Endothelial cell of umbilical vein (primary cell): Measurements from ENCODE around the gene CD2BP2. TPM values are rescaled to one million over a fixed set of nuclear protein-coding genes. Genes with fewer than 3 reads are reported as not detected.

Source experiments
- BruUV-seq: library from RNA; stranded (reverse); fragments of 400-500 nt; replicated peaks from 2 replicates; lab custom pipeline; 2021; lab: Mats Ljungman, UMichigan
- CTCF ChIA-PET: fragments of 300-600, 350-600 bp; sonication (Branson Sonifier 250); formaldehyde crosslinking; loops from one replicate; lab custom pipeline; 2021; ENCODE audit warnings: antibody characterized with exemption, inconsistent platforms; lab: Charles Lee
- POLR2A ChIA-PET: fragments of 300-600, 350-600 bp; sonication (Branson Sonifier 250); formaldehyde crosslinking; loops from one replicate; lab custom pipeline; 2021; ENCODE audit warnings: antibody characterized with exemption, inconsistent platforms; lab: Charles Lee
- DNase-seq: peaks from one replicate; pipeline ENCODE4 v3.0.0-alpha.2; 2011; ENCODE audit warnings: low read depth, low spot score
- FAIRE-seq: peaks from 2 replicates; lab custom pipeline; 2011; peaks lifted over from hg19 to GRCh38; lab: Jason Lieb, UNC
- H2AFZ ChIP-seq: 2 replicates; pipeline ENCODE4 v1.6.0; 2012; ENCODE audit warnings: low read depth, low read length, control low read depth, inconsistent platforms
- H3K27ac ChIP-seq: 2 replicates; pipeline ENCODE4 v1.5.1; 2011; ENCODE audit warnings: low read depth, mild to moderate bottlenecking, control low read depth, low read length, moderate library complexity; ENCODE audit not compliant: insufficient read depth
- H3K27me3 ChIP-seq, 2 experiments: 2 replicates each; pipeline versions ENCODE4 v1.6.0 to v1.6.1; 2011; ENCODE audit warnings: low read length in 2 of 2, mixed read lengths in 1 of 2; ENCODE audit not compliant: control insufficient read depth in 2 of 2, insufficient read depth in 2 of 2
- H3K36me3 ChIP-seq, 2 experiments: 2 replicates in 1 of 2; 3 replicates in 1 of 2; pipeline ENCODE4 v1.5.1; 2011; ENCODE audit warnings: low read length in 2 of 2, mild to moderate bottlenecking in 1 of 2, moderate library complexity in 1 of 2; ENCODE audit not compliant: control insufficient read depth in 2 of 2, insufficient read depth in 2 of 2; ENCODE audit errors: extremely low read depth in 1 of 2
- H3K4me1 ChIP-seq: 3 replicates; pipeline ENCODE4 v1.5.1; 2011; ENCODE audit warnings: mild to moderate bottlenecking, low read length; ENCODE audit not compliant: control insufficient read depth, insufficient read depth; ENCODE audit errors: extremely low read depth
- H3K4me2 ChIP-seq: 2 replicates; pipeline ENCODE4 v1.6.1; 2011; ENCODE audit warnings: low read length, control low read depth, mixed read lengths; ENCODE audit not compliant: insufficient read depth
- H3K4me3 ChIP-seq, 3 experiments: fragments of 200-600 bp in 1 of 3; sonication (generic), shearing (Covaris generic) in 1 of 3; replicated peaks in 1 of 3; 2 replicates each; pipeline ENCODE4 v1.5.1; 2011 to 2016; ENCODE audit warnings: control low read depth in 3 of 3, low read length in 3 of 3, mild to moderate bottlenecking in 2 of 3, inconsistent platforms in 1 of 3, low read depth in 1 of 3, moderate library complexity in 1 of 3; ENCODE audit not compliant: insufficient read depth in 1 of 3
- H3K79me2 ChIP-seq: 2 replicates; pipeline ENCODE4 v1.6.0; 2012; ENCODE audit warnings: low read length, inconsistent platforms; ENCODE audit not compliant: control insufficient read depth, insufficient read depth
- H3K9ac ChIP-seq: replicated peaks from 2 replicates; pipeline ENCODE3; 2011; ENCODE audit warnings: low read length, control low read depth; ENCODE audit not compliant: insufficient read depth; ENCODE audit errors: extremely low read depth
- H3K9me1 ChIP-seq: replicated peaks from 3 replicates; pipeline ENCODE4 v1.6.0; 2011; ENCODE audit warnings: mild to moderate bottlenecking, low read length; ENCODE audit not compliant: control insufficient read depth, insufficient read depth; ENCODE audit errors: extremely low read depth
- H3K9me3 ChIP-seq: replicated peaks from 2 replicates; pipeline ENCODE4 v1.5.1; 2012; ENCODE audit warnings: low read length, inconsistent platforms; ENCODE audit not compliant: control insufficient read depth, insufficient read depth
- H4K20me1 ChIP-seq: replicated peaks from 2 replicates; pipeline ENCODE3; 2011; ENCODE audit warnings: mild to moderate bottlenecking, low read length; ENCODE audit not compliant: control insufficient read depth, insufficient read depth; ENCODE audit errors: extremely low read depth
- EZH2 ChIP-seq: IDR thresholded peaks from 2 replicates; pipeline ENCODE4 v1.6.1; 2012; ENCODE audit warnings: borderline replicate concordance, low read depth, mild to moderate bottlenecking, moderate library complexity, low read length, inconsistent platforms; ENCODE audit not compliant: severe bottlenecking
- FOS ChIP-seq: IDR thresholded peaks from 2 replicates; pipeline ENCODE4 v1.6.1; 2011; ENCODE audit warnings: mild to moderate bottlenecking, low read length, moderate library complexity, borderline replicate concordance; ENCODE audit not compliant: insufficient read depth
- GATA2 ChIP-seq: IDR thresholded peaks from 2 replicates; pipeline ENCODE4 v1.7.0; 2011; ENCODE audit warnings: low read depth, mild to moderate bottlenecking, moderate library complexity, mixed read lengths, low read length; ENCODE audit not compliant: insufficient read length, insufficient read depth
- JUN ChIP-seq: IDR thresholded peaks from 2 replicates; pipeline ENCODE4 v1.6.1; 2011; ENCODE audit warnings: borderline replicate concordance, low read depth; ENCODE audit not compliant: insufficient read length, insufficient read depth
- MAX ChIP-seq: IDR thresholded peaks from 2 replicates; pipeline ENCODE4 v1.6.1; 2011; ENCODE audit not compliant: insufficient read depth, insufficient read length
- MYC ChIP-seq: IDR thresholded peaks from one replicate; pipeline ENCODE4 v1.6.1; 2011; ENCODE audit warnings: mild to moderate bottlenecking, low read depth, low read length
- POLR2A ChIP-seq: IDR thresholded peaks from 2 replicates; pipeline ENCODE4 v1.6.1; 2012; ENCODE audit warnings: low read depth, mild to moderate bottlenecking, control low read depth, low read length
- POLR2AphosphoS5 ChIP-seq: IDR thresholded peaks from 2 replicates; pipeline ENCODE4 v1.6.1; 2012; ENCODE audit warnings: low read depth, mild to moderate bottlenecking, control low read depth, low read length, moderate library complexity; ENCODE audit not compliant: insufficient read depth
- dilution Hi-C: fragments of 300-500 bp; cut with MboI; formaldehyde crosslinking; loops from one replicate; pipeline ENCODE4 v1.15.0; 2019; ENCODE audit warnings: low sequenced_read_pairs; ENCODE audit not compliant: extremely low pct_ligation_motif_present
- intact Hi-C: fragments of 100-400 bp; cut with micrococcal nuclease; formaldehyde crosslinking; loops from one replicate; pipeline ENCODE4 v1.10.0; 2022
- polyA plus RNA-seq, 4 experiments: library from polyadenylated mRNA; depleted of rRNA in 3 of 4; stranded (reverse) in 3 of 4; unstranded in 1 of 4; fragments of >200 nt; gene quantifications; 2 replicates each; pipeline versions ENCODE4 v1.2.1 to v1.2.3, GENCODE V29; 2011 to 2012; ENCODE audit warnings: missing spikeins in 1 of 4
- total RNA-seq: library from RNA; stranded (reverse); gene quantifications from 2 replicates; pipeline ENCODE4 v1.2.3, GENCODE V29; 2021
- TF ChIP-seq, protein P1 (sequence below), 2 donors: IDR thresholded peaks; 1 replicate in 1 of 2; 2 replicates in 1 of 2; pipeline ENCODE4 v1.5.1; 2011; ENCODE audit warnings: low read length in 2 of 2, mild to moderate bottlenecking in 2 of 2, moderate library complexity in 2 of 2, control low read depth in 1 of 2, inconsistent platforms in 1 of 2, low read depth in 1 of 2; ENCODE audit not compliant: insufficient read depth in 1 of 2; ENCODE audit errors: extremely low read depth in 1 of 2

Gene CD2BP2
- total and polyA plus RNA-seq, 2 donors (not counting 3 experiments of a cell fraction or from before 2014, with no cell fraction given), result 47.2 to 75.7 TPM

GRCh38 chr16:30371248-30371816 lies 16.2 kb upstream of the CD2BP2 start:
- H3K27me3 ChIP-seq, result no peaks in the 10 kb centered on the region
- peaks cover 24% of the 10 kb centered on the region for H3K4me1 ChIP-seq
- H3K9me1 ChIP-seq, result no peaks in the 10 kb centered on the region
- H3K36me3 ChIP-seq, result peaks cover 2 to 4% of the 10 kb centered on the region in 2 experiments
- peak overlapping the region; percentile 65 for H3K4me2 ChIP-seq
- POLR2A ChIA-PET, result interaction anchor here (0.9 to 1.5 kb wide), 3 partner anchors 24 to 38 kb away, joined by 3 to 7 read pairs (median 6); partner anchors contain the start of gene ZNF48
- intact Hi-C loops, result loop anchor here (2.0 kb wide), 3 partner anchors 37 to 287 kb away; partner anchors contain the start of genes FBRS and PRR14
- CTCF ChIA-PET, result interaction anchor here (0.9 to 1.8 kb wide), 10 partner anchors 9 to 279 kb away, joined by 3 to 24 read pairs (median 8); partner anchors contain the start of genes CD2BP2, DCTPP1, TBX6 and ZNF48
- no peak for TF ChIP-seq MYC
- TF ChIP-seq JUN, result no peak
- TF ChIP-seq POLR2A, result peak; percentile 80
- peak; percentile 58 for TF ChIP-seq POLR2AphosphoS5
- TF ChIP-seq, protein P1, sequence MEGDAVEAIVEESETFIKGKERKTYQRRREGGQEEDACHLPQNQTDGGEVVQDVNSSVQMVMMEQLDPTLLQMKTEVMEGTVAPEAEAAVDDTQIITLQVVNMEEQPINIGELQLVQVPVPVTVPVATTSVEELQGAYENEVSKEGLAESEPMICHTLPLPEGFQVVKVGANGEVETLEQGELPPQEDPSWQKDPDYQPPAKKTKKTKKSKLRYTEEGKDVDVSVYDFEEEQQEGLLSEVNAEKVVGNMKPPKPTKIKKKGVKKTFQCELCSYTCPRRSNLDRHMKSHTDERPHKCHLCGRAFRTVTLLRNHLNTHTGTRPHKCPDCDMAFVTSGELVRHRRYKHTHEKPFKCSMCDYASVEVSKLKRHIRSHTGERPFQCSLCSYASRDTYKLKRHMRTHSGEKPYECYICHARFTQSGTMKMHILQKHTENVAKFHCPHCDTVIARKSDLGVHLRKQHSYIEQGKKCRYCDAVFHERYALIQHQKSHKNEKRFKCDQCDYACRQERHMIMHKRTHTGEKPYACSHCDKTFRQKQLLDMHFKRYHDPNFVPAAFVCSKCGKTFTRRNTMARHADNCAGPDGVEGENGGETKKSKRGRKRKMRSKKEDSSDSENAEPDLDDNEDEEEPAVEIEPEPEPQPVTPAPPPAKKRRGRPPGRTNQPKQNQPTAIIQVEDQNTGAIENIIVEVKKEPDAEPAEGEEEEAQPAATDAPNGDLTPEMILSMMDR (IDR thresholded peaks at IDR 0.05; ENCODE audit: extremely low read depth in 1 of 2, insufficient read depth in 1 of 2, low read depth in 1 of 2, low read length in 2 of 2), result no peak
- TF ChIP-seq GATA2, result no peak
- no peak for TF ChIP-seq MAX
- no peak for TF ChIP-seq EZH2
- no peak for TF ChIP-seq FOS
- DNase-seq (no peak), FAIRE-seq (no peak)
- no peak overlapping the region for H3K9ac ChIP-seq
- BruUV-seq, result TSS peak; percentile 56
- dilution Hi-C loops, result no loop called here
- peak overlapping the region; percentile 23 for H3K27ac ChIP-seq
- H3K79me2 ChIP-seq, result peaks cover 36% of the 10 kb centered on the region
- peak overlapping the region; percentile 38 to 52 (median 47) for H3K4me3 ChIP-seq
- H2AFZ ChIP-seq, result peak overlapping the region; percentile 72
- H3K9me3 ChIP-seq, result no peaks in the 10 kb centered on the region
- H4K20me1 ChIP-seq, result no peaks in the 10 kb centered on the region
